ENCODE data around the gene ATRNL1. TPM values are rescaled to one million over a fixed set of nuclear protein-coding genes. Genes with fewer than 3 reads are reported as not detected.

ATRNL1 gene
- total RNA-seq, 4 donors from 2014 or later: 0.34 to 1.1 (median 0.55) TPM

- DNase-seq (ENCODE audit: low spot score in 2 of 2): no peak
- H3K4me3 ChIP-seq (ENCODE audit: low read depth, poor library complexity, severe bottlenecking): no peak overlapping the region
- no peak for TF ChIP-seq POLR2A (IDR thresholded peaks at IDR 0.05)
- TF ChIP-seq CTCF (IDR thresholded peaks at IDR 0.05): no peak
- intact Hi-C loops (cut with DNase I; ENCODE audit: low total_unique reads): no loop called here
These were observed 48.1 kb downstream of the ATRNL1 start for GRCh38 chr10:115141254-115141653.

GRCh38 chr10:115157357-115157756 lies 64.2 kb downstream of the ATRNL1 start:
- no peak for TF ChIP-seq POLR2A (IDR thresholded peaks at IDR 0.05)
- TF ChIP-seq CTCF (IDR thresholded peaks at IDR 0.05): no peak
- no peak overlapping the region for H3K4me3 ChIP-seq (ENCODE audit: low read depth, poor library complexity, severe bottlenecking)
- intact Hi-C loops (cut with DNase I; ENCODE audit: low total_unique reads): no loop called here
- WGBS, 2 donors: 68 to 80% methylated on average over 2 of the region's 2 CpGs
- no peak for DNase-seq (ENCODE audit: low spot score in 2 of 2)

GRCh38 chr10:115163129-115163528 lies 70.0 kb downstream of the ATRNL1 start:
- intact Hi-C loops (cut with DNase I; ENCODE audit: low total_unique reads): no loop called here
- DNase-seq (ENCODE audit: low spot score in 2 of 2): no peak
- no peak overlapping the region for H3K4me3 ChIP-seq (ENCODE audit: low read depth, poor library complexity, severe bottlenecking)
- no peak for TF ChIP-seq POLR2A (IDR thresholded peaks at IDR 0.05)
- TF ChIP-seq CTCF (IDR thresholded peaks at IDR 0.05): no peak
- WGBS, 2 donors: 94 to 95% methylated on average over 5 of the region's 5 CpGs

- H3K4me3 ChIP-seq (ENCODE audit: low read depth, poor library complexity, severe bottlenecking): no peak overlapping the region
- no peak for DNase-seq (ENCODE audit: low spot score in 2 of 2)
- no peak for TF ChIP-seq CTCF (IDR thresholded peaks at IDR 0.05)
- no peak for TF ChIP-seq POLR2A (IDR thresholded peaks at IDR 0.05)
- intact Hi-C loops (cut with DNase I; ENCODE audit: low total_unique reads): no loop called here
- 87 to 89% methylated on average over 2 of the region's 2 CpGs for WGBS, 2 donors
These were observed 71.1 kb downstream of the ATRNL1 start for GRCh38 chr10:115164220-115164619.

- 79 to 81% methylated on average over 2 of the region's 2 CpGs for WGBS, 2 donors
- intact Hi-C loops (cut with DNase I; ENCODE audit: low total_unique reads): no loop called here
- TF ChIP-seq CTCF (IDR thresholded peaks at IDR 0.05): no peak
- no peak for TF ChIP-seq POLR2A (IDR thresholded peaks at IDR 0.05)
- DNase-seq (ENCODE audit: low spot score in 2 of 2): no peak
- H3K4me3 ChIP-seq (ENCODE audit: low read depth, poor library complexity, severe bottlenecking): no peak overlapping the region
These were observed 74.6 kb downstream of the ATRNL1 start for GRCh38 chr10:115167751-115168150.

GRCh38 chr10:115171392-115171960 lies 78.3 kb downstream of the ATRNL1 start:
- DNase-seq (ENCODE audit: low spot score in 2 of 2): no peak
- WGBS, 2 donors: 2 to 4% methylated on average over 1 of the region's 1 CpG
- intact Hi-C loops (cut with DNase I; ENCODE audit: low total_unique reads): no loop called here

More at GRCh38 chr10:115171392-115171960, 78.3 kb downstream of the ATRNL1 start:
- H3K4me3 ChIP-seq (ENCODE audit: low read depth, poor library complexity, severe bottlenecking): no peak overlapping the region
- no peak for TF ChIP-seq CTCF (IDR thresholded peaks at IDR 0.05)
- no peak for TF ChIP-seq POLR2A (IDR thresholded peaks at IDR 0.05)
